ENCODE results near the gene SARS2. TPM values are rescaled to one million over a fixed set of nuclear protein-coding genes. Genes with fewer than 3 reads are reported as not detected.

SARS2 gene
- polyA plus RNA-seq, 3 donors, result 8.1 to 21.9 (median 8.3) TPM

- 98% methylated on average over 24 of the region's 29 CpGs for WGBS (ENCODE audit: insufficient coverage)
- H3K9me3 ChIP-seq (replicated peaks in 1 of 2; ENCODE audit: control insufficient read depth in 1 of 2, insufficient read depth in 1 of 2, low read length in 2 of 2), result no peaks in the 10 kb centered on the region
- H4K20me1 ChIP-seq (ENCODE audit: insufficient read depth, low read length), result no peaks in the 10 kb centered on the region
- peaks cover 7% of the 10 kb centered on the region for H3K79me2 ChIP-seq (ENCODE audit: insufficient read depth, low read length)
- Mint-ChIP-seq H3K4me1 (no peaks in the 10 kb centered on the region), H3K27ac (peak overlapping the region in 1 of 7 donors; percentile 31), H3K4me3 (no peak overlapping the region), H3K27me3 (ENCODE audit: low read depth in 3 of 3) (peaks cover 0 to 4% (median 0%) of the 10 kb centered on the region in 3 donors), H3K36me3 (peaks cover 43 to 58% of the 10 kb centered on the region in 2 donors), H3K9me3 (peaks cover 0 to 5% (median 0%) of the 10 kb centered on the region in 7 donors)
- intact Hi-C loops (cut with micrococcal nuclease), result no loop called here
- no peaks in the 10 kb centered on the region for H3K4me1 ChIP-seq (ENCODE audit: control insufficient read depth in 1 of 2, insufficient read depth in 2 of 2, low read length in 2 of 2)
- no peak overlapping the region for H3K4me3 ChIP-seq (replicated peaks in 1 of 3; ENCODE audit: low read depth in 2 of 3, low read length in 3 of 3)
- H2AFZ ChIP-seq (ENCODE audit: insufficient read depth, low read depth, low read length, poor library complexity, severe bottlenecking), result no peak overlapping the region
- DNase-seq, result no peak
- no peaks in the 10 kb centered on the region for H3K27me3 ChIP-seq (ENCODE audit: control insufficient read depth in 2 of 2, insufficient read depth in 2 of 2, low read length in 2 of 2)
- no peak overlapping the region for H3K27ac ChIP-seq (ENCODE audit: low read depth in 1 of 2, low read length in 2 of 2)
- no peak for TF ChIP-seq CTCF (IDR thresholded peaks at IDR 0.05)
- H3K36me3 ChIP-seq (replicated peaks in 1 of 2; ENCODE audit: control insufficient read depth in 1 of 2, insufficient read depth in 2 of 2, low read length in 2 of 2), result peaks cover 42 to 45% of the 10 kb centered on the region in 2 donors
- no peak overlapping the region for H3K4me2 ChIP-seq (replicated peaks; ENCODE audit: extremely low read depth, low read length, poor library complexity, severe bottlenecking)
- no peak overlapping the region for H3K9ac ChIP-seq (ENCODE audit: insufficient read depth, low read length, poor library complexity, severe bottlenecking)
These were observed 23.3 kb downstream of the SARS2 start for GRCh38 chr19:38907227-38907626.

- H3K27me3 Mint-ChIP-seq (ENCODE audit: low read depth in 3 of 3), result no peaks in the 10 kb centered on the region
- H3K4me3 Mint-ChIP-seq, result no peak overlapping the region
- H3K79me2 ChIP-seq (ENCODE audit: insufficient read depth, low read length), result peaks cover 23% of the 10 kb centered on the region
- H3K4me1 Mint-ChIP-seq, result peaks cover 7% of the 10 kb centered on the region
- H3K27ac Mint-ChIP-seq, result peak overlapping the region in 2 of 7 donors; percentile 40 to 57
- TF ChIP-seq CTCF (IDR thresholded peaks at IDR 0.05), result no peak
- peaks cover 0 to 5% (median 0%) of the 10 kb centered on the region in 7 donors for H3K9me3 Mint-ChIP-seq
- peaks cover 4 to 11% of the 10 kb centered on the region in 2 donors for H3K4me1 ChIP-seq (ENCODE audit: control insufficient read depth in 1 of 2, insufficient read depth in 2 of 2, low read length in 2 of 2)
- no peak overlapping the region for H3K27ac ChIP-seq (ENCODE audit: low read depth in 1 of 2, low read length in 2 of 2)
- no peak overlapping the region for H3K4me3 ChIP-seq (replicated peaks in 1 of 3; ENCODE audit: low read depth in 2 of 3, low read length in 3 of 3)
- intact Hi-C loops (cut with micrococcal nuclease), result no loop called here
- H3K27me3 ChIP-seq (ENCODE audit: control insufficient read depth in 2 of 2, insufficient read depth in 2 of 2, low read length in 2 of 2), result no peaks in the 10 kb centered on the region
- no peak overlapping the region for H2AFZ ChIP-seq (ENCODE audit: insufficient read depth, low read depth, low read length, poor library complexity, severe bottlenecking)
- no peak for DNase-seq
- H3K9me3 ChIP-seq (replicated peaks in 1 of 2; ENCODE audit: control insufficient read depth in 1 of 2, insufficient read depth in 1 of 2, low read length in 2 of 2), result no peaks in the 10 kb centered on the region
- 100% methylated on average over 2 of the region's 4 CpGs for WGBS (ENCODE audit: insufficient coverage)
- peaks cover 42 to 45% of the 10 kb centered on the region in 2 donors for H3K36me3 ChIP-seq (replicated peaks in 1 of 2; ENCODE audit: control insufficient read depth in 1 of 2, insufficient read depth in 2 of 2, low read length in 2 of 2)
- H3K4me2 ChIP-seq (replicated peaks; ENCODE audit: extremely low read depth, low read length, poor library complexity, severe bottlenecking), result no peak overlapping the region
- no peaks in the 10 kb centered on the region for H4K20me1 ChIP-seq (ENCODE audit: insufficient read depth, low read length)
- H3K9ac ChIP-seq (ENCODE audit: insufficient read depth, low read length, poor library complexity, severe bottlenecking), result no peak overlapping the region
- peaks cover 43 to 58% of the 10 kb centered on the region in 2 donors for H3K36me3 Mint-ChIP-seq
These were observed 24.9 kb downstream of the SARS2 start for GRCh38 chr19:38905620-38906019.
